Lower leg skin (tissue), 4 donors: ENCODE data around the gene CCDC66. TPM values are rescaled to one million over a fixed set of nuclear protein-coding genes. Genes with fewer than 3 reads are reported as not detected.
A peak's percentile ranks its signal among the peaks of the same experiment; 100 is the strongest.

Source experiments
- DNase-seq, 2 donors: peaks; one replicate each; pipeline ENCODE4 v3.0.0-alpha.2; 2019; ENCODE audit warnings: low spot score in 2 of 2
- H3K4me3 ChIP-seq: fragments of 200-600 bp; sonication (generic); 2 replicates; pipeline ENCODE4 v1.5.1; 2017; ENCODE audit warnings: mild to moderate bottlenecking, low read depth; ENCODE audit not compliant: poor library complexity, severe bottlenecking
- POLR2A ChIP-seq, 2 donors: fragments of 450-650 bp; IDR thresholded peaks; one replicate each; pipeline ENCODE4 v1.6.1; 2016 to 2017; ENCODE audit warnings: antibody characterized with exemption in 2 of 2, mild to moderate bottlenecking in 1 of 2, moderate library complexity in 1 of 2
- WGBS, 2 donors: methylation state at CpG; one replicate each; pipeline ENCODE4 v1.1.5; 2018; 5-methylcytosine and 5-hydroxymethylcytosine counted together
- intact Hi-C: fragments of 100-400 bp; cut with DNase I; formaldehyde crosslinking; loops from one replicate; pipeline ENCODE4 v1.15.0; 2023; ENCODE audit warnings: low total_unique reads
- total RNA-seq, 4 donors: library from RNA; depleted of rRNA; stranded (reverse); fragments of >200 nt; gene quantifications; one replicate each; pipeline ENCODE4 v1.1.0, GENCODE V29; 2016
- TF ChIP-seq, protein P1 (sequence below), 3 donors: fragments of 450-650 bp; IDR thresholded peaks; one replicate each; pipeline ENCODE4 v1.5.1; 2016; ENCODE audit warnings: antibody characterized with exemption in 3 of 3, mild to moderate bottlenecking in 3 of 3, moderate library complexity in 2 of 3

The CCDC66 gene
- total RNA-seq: 10 to 100 TPM; 13.4 to 37.5 (median 16.5) TPM

DNA sequence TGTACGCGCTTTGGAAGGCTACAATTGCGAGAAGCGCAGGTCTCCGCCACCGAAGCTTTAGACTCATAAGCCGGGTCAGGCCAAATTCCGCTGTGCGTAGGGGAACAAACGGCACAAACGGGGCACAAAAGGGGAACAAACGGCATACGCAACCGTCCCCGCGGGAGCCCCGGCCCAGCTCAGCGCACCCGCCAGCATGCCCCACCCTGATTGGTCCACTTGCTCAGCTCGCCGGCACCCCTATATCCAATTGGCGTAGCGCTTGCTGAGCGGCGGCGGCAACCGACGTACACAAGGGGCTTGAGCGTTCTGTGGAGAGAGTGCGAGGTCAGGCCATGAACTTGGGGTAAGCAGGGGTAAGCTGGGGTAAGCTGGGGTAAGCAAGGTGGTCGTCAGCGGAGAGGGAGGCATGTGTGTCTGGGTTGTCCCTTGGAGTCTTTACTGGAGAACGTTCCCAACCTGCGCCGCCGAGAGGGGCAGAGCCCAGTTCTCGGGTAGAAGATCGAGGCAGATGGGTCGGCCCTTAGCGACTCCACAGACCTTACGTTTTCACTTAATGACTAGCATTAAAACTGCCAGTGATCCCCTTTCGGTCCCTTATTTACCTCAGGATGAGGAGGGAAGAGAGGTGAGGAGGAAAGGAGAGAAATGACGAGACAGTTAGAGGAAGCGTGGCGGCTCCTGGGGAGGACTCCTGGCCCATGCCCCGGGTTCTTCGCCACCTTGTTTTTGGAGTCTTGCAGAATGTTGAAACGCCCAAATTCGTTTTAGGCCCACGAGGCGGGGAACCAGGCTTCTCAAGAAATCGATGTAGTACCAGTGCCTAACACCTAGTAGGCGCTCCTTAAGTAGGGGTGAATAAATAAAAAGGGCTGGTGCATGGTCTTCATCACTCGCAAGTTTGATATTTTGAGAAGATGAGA, at the start of gene CCDC66:
Gene CCDC66 (plus strand): TSS at position 268 of the 923 bp plus-strand sequence. CDS start 68 bp downstream, at position 336.
- TF ChIP-seq, protein P1, sequence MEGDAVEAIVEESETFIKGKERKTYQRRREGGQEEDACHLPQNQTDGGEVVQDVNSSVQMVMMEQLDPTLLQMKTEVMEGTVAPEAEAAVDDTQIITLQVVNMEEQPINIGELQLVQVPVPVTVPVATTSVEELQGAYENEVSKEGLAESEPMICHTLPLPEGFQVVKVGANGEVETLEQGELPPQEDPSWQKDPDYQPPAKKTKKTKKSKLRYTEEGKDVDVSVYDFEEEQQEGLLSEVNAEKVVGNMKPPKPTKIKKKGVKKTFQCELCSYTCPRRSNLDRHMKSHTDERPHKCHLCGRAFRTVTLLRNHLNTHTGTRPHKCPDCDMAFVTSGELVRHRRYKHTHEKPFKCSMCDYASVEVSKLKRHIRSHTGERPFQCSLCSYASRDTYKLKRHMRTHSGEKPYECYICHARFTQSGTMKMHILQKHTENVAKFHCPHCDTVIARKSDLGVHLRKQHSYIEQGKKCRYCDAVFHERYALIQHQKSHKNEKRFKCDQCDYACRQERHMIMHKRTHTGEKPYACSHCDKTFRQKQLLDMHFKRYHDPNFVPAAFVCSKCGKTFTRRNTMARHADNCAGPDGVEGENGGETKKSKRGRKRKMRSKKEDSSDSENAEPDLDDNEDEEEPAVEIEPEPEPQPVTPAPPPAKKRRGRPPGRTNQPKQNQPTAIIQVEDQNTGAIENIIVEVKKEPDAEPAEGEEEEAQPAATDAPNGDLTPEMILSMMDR (IDR thresholded peaks at IDR 0.05): no peak
- TF ChIP-seq POLR2A (IDR thresholded peaks at IDR 0.05): peak in 1 of 2 donors; percentile 12
- H3K4me3 ChIP-seq: peak within 1 kb of the TSS; percentile 54
- DNase-seq: peak; percentile 92 to 99
- WGBS, 2 donors: 0 to 2% methylated on average over 49 to 54 of the region's 54 CpGs
- intact Hi-C loops: no loop called here

DNA sequence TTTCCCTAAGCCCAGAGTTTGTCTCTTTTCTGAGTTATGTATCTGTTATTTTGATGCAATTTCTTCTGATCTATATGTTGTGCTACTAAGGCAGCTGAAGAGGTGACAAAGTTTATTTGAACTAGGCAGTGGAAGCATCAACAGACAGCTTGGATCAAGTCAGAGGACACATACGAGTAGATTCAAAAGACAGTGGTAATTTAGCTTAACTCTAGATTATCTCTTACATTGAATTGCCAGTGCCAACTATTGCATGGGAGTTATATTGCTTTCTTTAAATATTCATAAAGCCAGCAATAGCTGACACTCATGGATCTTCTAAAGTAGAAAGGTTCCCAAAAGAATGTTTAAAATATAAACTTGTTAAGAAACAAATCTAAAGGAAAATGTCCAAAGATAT, 37.3 kb upstream of the CCDC66 start:
- 33 to 44% methylated on average over 1 of the region's 1 CpG for WGBS, 2 donors
- TF ChIP-seq, protein P1 (IDR thresholded peaks at IDR 0.05): no peak
- TF ChIP-seq POLR2A (IDR thresholded peaks at IDR 0.05): no peak
- intact Hi-C loops: no loop called here
- no peak overlapping the region for H3K4me3 ChIP-seq
- DNase-seq: no peak

DNA sequence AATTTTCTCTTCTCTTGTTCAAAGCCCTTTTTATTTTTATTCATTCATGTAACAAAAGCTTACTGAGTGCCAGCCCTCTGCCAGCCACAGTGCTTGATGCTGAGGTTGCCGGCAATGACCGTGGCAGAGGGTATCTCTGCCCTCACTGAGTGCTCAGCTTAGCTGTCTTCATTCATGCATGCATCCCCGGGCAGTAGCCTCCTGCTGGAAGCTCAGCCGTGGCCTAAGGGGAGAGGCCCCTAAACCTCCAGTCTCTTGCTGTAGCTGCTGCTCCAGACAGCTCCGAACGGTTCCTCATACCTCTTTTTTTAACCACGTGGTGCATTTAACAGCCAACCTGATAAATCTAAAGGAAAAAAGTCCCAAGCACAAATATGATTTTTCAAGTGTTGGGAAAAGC, 34.6 kb upstream of the CCDC66 start:
- no peak overlapping the region for H3K4me3 ChIP-seq
- intact Hi-C loops: no loop called here
- DNase-seq: no peak
- TF ChIP-seq, protein P1 (IDR thresholded peaks at IDR 0.05): no peak
- TF ChIP-seq POLR2A (IDR thresholded peaks at IDR 0.05): no peak
- WGBS, 2 donors: 44 to 48% methylated on average over 7 of the region's 7 CpGs

DNA sequence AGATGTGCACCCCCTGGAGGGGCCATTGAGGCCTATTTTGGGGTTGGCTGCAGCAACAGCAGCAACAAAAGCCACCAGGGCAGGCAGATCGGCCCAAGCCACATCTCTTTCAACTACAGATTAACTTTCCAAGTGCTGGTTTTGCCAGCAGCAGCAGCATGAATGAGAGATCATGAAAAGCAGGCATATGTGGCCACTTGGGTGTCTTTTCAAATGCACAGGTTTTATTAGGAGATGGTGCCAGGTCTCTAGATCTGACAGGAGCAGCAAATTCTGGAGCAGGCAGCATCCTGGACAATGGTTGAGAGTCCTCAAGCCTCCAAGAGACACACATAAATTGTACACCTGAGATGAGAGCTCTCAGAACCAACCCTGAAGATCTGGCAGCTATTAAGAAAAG, 31.7 kb upstream of the CCDC66 start:
- H3K4me3 ChIP-seq: no peak overlapping the region
- intact Hi-C loops: no loop called here
- WGBS, 2 donors: 36 to 56% methylated on average over 1 of the region's 1 CpG
- no peak for DNase-seq
- TF ChIP-seq, protein P1 (IDR thresholded peaks at IDR 0.05): no peak
- TF ChIP-seq POLR2A (IDR thresholded peaks at IDR 0.05): no peak

DNA sequence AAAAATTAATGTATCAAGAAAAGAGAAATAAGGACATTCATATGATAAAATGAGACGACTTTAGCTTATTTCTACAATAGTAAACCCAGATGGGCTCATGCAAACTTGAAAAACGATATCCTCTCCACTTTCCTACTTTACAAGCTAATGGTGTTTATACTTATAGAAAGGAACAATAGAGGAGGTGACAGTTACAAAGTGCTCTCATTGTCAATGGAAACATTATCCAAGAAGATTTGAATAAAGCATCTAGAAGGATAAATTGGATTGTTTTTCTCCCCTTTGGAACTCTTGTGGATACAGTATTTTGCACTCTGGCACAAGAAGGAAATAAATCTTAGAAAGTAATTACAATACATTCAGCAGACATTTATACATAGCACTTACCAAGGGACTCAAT, 20.2 kb upstream of the CCDC66 start:
- no peak overlapping the region for H3K4me3 ChIP-seq
- TF ChIP-seq, protein P1 (IDR thresholded peaks at IDR 0.05): no peak
- no peak for TF ChIP-seq POLR2A (IDR thresholded peaks at IDR 0.05)
- no peak for DNase-seq
- 37 to 53% methylated on average over 2 of the region's 2 CpGs for WGBS, 2 donors
- intact Hi-C loops: no loop called here
